Measurements from ENCODE around the gene HCN4.

The HCN4 gene

GRCh38 chr15:73329501-73330200 is 39.1 kb downstream of the HCN4 start:
- H3K36me3 ChIP-seq, result no peaks in the 10 kb centered on the region
- no peak for DNase-seq
- H3K9me3 ChIP-seq, result no peaks in the 10 kb centered on the region
- H3K27me3 ChIP-seq, result no peaks in the 10 kb centered on the region
- no peak overlapping the region for H3K4me3 ChIP-seq (ENCODE audit: low read depth, low read length)
- H3K4me1 ChIP-seq, result no peaks in the 10 kb centered on the region
- TF ChIP-seq, protein P1, sequence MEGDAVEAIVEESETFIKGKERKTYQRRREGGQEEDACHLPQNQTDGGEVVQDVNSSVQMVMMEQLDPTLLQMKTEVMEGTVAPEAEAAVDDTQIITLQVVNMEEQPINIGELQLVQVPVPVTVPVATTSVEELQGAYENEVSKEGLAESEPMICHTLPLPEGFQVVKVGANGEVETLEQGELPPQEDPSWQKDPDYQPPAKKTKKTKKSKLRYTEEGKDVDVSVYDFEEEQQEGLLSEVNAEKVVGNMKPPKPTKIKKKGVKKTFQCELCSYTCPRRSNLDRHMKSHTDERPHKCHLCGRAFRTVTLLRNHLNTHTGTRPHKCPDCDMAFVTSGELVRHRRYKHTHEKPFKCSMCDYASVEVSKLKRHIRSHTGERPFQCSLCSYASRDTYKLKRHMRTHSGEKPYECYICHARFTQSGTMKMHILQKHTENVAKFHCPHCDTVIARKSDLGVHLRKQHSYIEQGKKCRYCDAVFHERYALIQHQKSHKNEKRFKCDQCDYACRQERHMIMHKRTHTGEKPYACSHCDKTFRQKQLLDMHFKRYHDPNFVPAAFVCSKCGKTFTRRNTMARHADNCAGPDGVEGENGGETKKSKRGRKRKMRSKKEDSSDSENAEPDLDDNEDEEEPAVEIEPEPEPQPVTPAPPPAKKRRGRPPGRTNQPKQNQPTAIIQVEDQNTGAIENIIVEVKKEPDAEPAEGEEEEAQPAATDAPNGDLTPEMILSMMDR (IDR thresholded peaks at IDR 0.05; ENCODE audit: low read depth, low read length), result no peak

GRCh38 chr15:73328981-73329380 is 39.8 kb downstream of the HCN4 start:
- DNase-seq, result no peak
- no peak overlapping the region for H3K4me3 ChIP-seq (ENCODE audit: low read depth, low read length)
- H3K4me1 ChIP-seq, result no peaks in the 10 kb centered on the region
- no peaks in the 10 kb centered on the region for H3K27me3 ChIP-seq
- H3K9me3 ChIP-seq, result no peaks in the 10 kb centered on the region
- no peaks in the 10 kb centered on the region for H3K36me3 ChIP-seq
- TF ChIP-seq, protein P1 (IDR thresholded peaks at IDR 0.05; ENCODE audit: low read depth, low read length), result no peak

GRCh38 chr15:73328149-73328820 is 40.5 kb downstream of the HCN4 start:
- Histone ChIP-seq H3K27me3 (no peaks in the 10 kb centered on the region), H3K36me3 (no peaks in the 10 kb centered on the region), H3K4me3 (ENCODE audit: low read depth, low read length) (no peak overlapping the region), H3K4me1 (no peaks in the 10 kb centered on the region), H3K9me3 (no peaks in the 10 kb centered on the region)
- DNase-seq, result no peak
- TF ChIP-seq, protein P1 (IDR thresholded peaks at IDR 0.05; ENCODE audit: low read depth, low read length), result no peak

DNA sequence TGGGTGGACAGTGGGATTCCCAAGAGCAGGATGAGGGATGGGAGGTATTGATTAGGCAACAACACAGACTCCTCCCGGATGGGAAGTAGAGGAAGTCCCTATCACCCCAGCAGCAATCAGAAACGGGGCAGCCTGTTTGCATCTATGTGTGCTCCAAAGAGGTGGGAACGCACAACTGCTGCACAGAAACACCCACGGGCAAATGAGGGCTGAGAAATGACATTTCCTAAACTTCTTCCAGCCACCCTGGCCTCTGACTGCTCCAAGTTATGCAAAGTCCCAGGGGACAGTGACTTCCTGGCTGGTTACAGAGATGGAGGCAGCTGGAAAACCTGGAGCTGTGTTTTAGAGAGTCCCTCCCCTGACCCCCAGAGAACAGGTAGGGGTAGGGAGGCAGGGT is 42.6 kb downstream of the HCN4 start:
- H3K4me3 ChIP-seq (ENCODE audit: low read depth, low read length), result no peak overlapping the region

DNA sequence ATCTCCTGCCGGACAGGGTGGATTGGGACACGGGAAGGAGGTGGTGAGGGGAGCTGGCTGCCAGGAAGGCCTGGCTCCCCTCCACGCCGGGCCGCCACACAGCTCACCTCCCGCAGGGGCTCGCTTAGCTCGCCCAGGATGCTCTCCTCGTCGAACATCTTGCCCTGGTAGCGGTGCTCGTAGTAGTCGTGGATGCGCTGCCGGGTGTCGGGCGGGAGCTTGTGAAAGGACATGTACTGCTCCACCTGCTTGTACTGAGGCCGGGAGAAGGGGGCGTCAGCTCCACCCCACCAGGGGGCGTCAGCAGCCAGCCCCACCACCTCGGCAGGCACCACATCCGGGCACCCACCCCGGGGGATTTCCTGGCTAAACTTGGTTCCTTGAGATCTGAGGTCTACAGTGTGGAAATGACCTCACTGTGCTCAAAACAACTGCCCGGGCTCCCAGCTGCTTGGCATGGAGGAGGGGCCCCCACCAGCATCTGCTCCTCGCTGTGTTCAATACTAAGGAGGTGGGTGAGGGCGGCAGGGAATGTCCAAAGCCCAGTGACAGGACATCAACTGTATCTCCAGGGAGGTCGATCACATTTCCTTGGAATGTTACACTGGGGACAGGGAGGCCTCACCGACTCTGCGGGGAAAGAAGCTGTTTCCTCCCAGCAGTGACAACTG is 43.4 kb downstream of the HCN4 start:
- H3K4me1 ChIP-seq, result no peaks in the 10 kb centered on the region
- H3K9me3 ChIP-seq, result no peaks in the 10 kb centered on the region
- H3K36me3 ChIP-seq, result no peaks in the 10 kb centered on the region
- H3K27me3 ChIP-seq, result no peaks in the 10 kb centered on the region
- no peak overlapping the region for H3K4me3 ChIP-seq (ENCODE audit: low read depth, low read length)
- TF ChIP-seq, protein P1 (IDR thresholded peaks at IDR 0.05; ENCODE audit: low read depth, low read length), result no peak; the same call in 1 of the 2 replicates
- DNase-seq, result no peak

More for the DNA sequence above, 42.6 kb downstream of the HCN4 start:
- TF ChIP-seq, protein P1 (IDR thresholded peaks at IDR 0.05; ENCODE audit: low read depth, low read length), result no peak
- Histone ChIP-seq H3K9me3 (no peaks in the 10 kb centered on the region), H3K36me3 (no peaks in the 10 kb centered on the region), H3K4me1 (no peaks in the 10 kb centered on the region), H3K27me3 (no peaks in the 10 kb centered on the region)
- DNase-seq, result no peak
